A673 (cell line): ENCODE measurements around the gene MPPED2. TPM values are rescaled to one million over a fixed set of nuclear protein-coding genes. Genes with fewer than 3 reads are reported as not detected.

Experiments used
- BruUV-seq: library from RNA; stranded (reverse); fragments of 400-500 nt; replicated peaks from 2 replicates; lab custom pipeline; 2021; lab: Mats Ljungman, UMichigan
- CTCF ChIA-PET: fragments of 300-600 bp; sonication (Branson Sonifier 250); formaldehyde crosslinking; loops from one replicate; lab custom pipeline; 2022; ENCODE audit warnings: antibody characterized with exemption; lab: Charles Lee
- POLR2A ChIA-PET: fragments of 300-600 bp; sonication (Branson Sonifier 250); formaldehyde crosslinking; loops from one replicate; lab custom pipeline; 2022; ENCODE audit warnings: antibody characterized with exemption; ENCODE audit not compliant: low non-redundant PET; lab: Charles Lee
- DNase-seq: peaks from one replicate; pipeline ENCODE4 v3.0.0-alpha.2; 2015; ENCODE audit warnings: low spot score
- H3K27ac ChIP-seq: fragments of 200-600 bp; sonication (generic); 2 replicates; pipeline ENCODE4 v1.5.1; 2016; ENCODE audit warnings: mixed run types, low read depth, mild to moderate bottlenecking, mixed read lengths, antibody characterized with exemption, low read length; ENCODE audit not compliant: poor library complexity, severe bottlenecking
- H3K27me3 ChIP-seq: fragments of 200-600 bp; sonication (generic); replicated peaks from 2 replicates; pipeline ENCODE4 v1.6.1; 2017; ENCODE audit warnings: mixed run types, low read depth, mild to moderate bottlenecking, mixed read lengths, antibody characterized with exemption, low read length; ENCODE audit not compliant: insufficient read depth, poor library complexity
- H3K36me3 ChIP-seq: fragments of 200-600 bp; sonication (generic); 2 replicates; pipeline ENCODE4 v1.6.1; 2016; ENCODE audit warnings: mixed run types, mild to moderate bottlenecking, mixed read lengths, antibody characterized with exemption, low read length; ENCODE audit not compliant: insufficient read depth, poor library complexity, severe bottlenecking
- H3K4me1 ChIP-seq: fragments of 200-600 bp; sonication (generic); 2 replicates; pipeline ENCODE4 v1.6.1; 2017; ENCODE audit warnings: mixed run types, mild to moderate bottlenecking, mixed read lengths, antibody characterized with exemption, low read length; ENCODE audit not compliant: insufficient read depth, poor library complexity, severe bottlenecking
- H3K4me3 ChIP-seq: fragments of 200-600 bp; sonication (generic); 2 replicates; pipeline ENCODE4 v1.5.1; 2016; ENCODE audit warnings: low read depth, mixed run types, mild to moderate bottlenecking, mixed read lengths, low read length; ENCODE audit not compliant: poor library complexity, severe bottlenecking
- H3K9me3 ChIP-seq: fragments of 200-600 bp; sonication (generic); 2 replicates; pipeline ENCODE4 v1.6.1; 2016; ENCODE audit warnings: mixed run types, low read depth, mild to moderate bottlenecking, mixed read lengths, antibody characterized with exemption, low read length; ENCODE audit not compliant: poor library complexity, severe bottlenecking
- CTCF ChIP-seq: fragments of 300-800, 200-600 bp; sonication (generic); conservative IDR thresholded peaks from 2 replicates; pipeline ENCODE4 v1.5.1; 2017; ENCODE audit warnings: low read depth, mild to moderate bottlenecking, antibody characterized with exemption, low read length, moderate library complexity, mixed read lengths
- EZH2 ChIP-seq: fragments of 200-600 bp; sonication (generic); IDR thresholded peaks from 2 replicates; pipeline ENCODE4 v1.6.1; 2017; ENCODE audit warnings: borderline replicate concordance, low read depth, mild to moderate bottlenecking, mixed read lengths, antibody characterized with exemption, low read length; ENCODE audit not compliant: poor library complexity, severe bottlenecking
- intact Hi-C: fragments of 100-400 bp; cut with micrococcal nuclease; formaldehyde crosslinking; loops from one replicate; pipeline ENCODE4 v1.10.0; 2022; ENCODE audit not compliant: unreplicated experiment
- total RNA-seq: library from RNA; stranded (reverse); gene quantifications from 2 replicates; pipeline ENCODE4 v1.2.3, GENCODE V29; 2021

Gene MPPED2
- total RNA-seq, 1 experiment from 2014 or later: 2.0 TPM

- no peak for DNase-seq
- ChIA-PET CTCF (interaction anchor here (0.6 kb wide), 1 partner anchor 540 kb away, joined by 4 read pairs; no protein-coding TSS in a partner anchor), POLR2A (no interaction called here)
- no TSS peak for BruUV-seq
- Histone ChIP-seq H3K27ac (no peak overlapping the region), H3K27me3 (no peaks in the 10 kb centered on the region), H3K4me1 (no peaks in the 10 kb centered on the region), H3K36me3 (no peaks in the 10 kb centered on the region), H3K4me3 (no peak overlapping the region), H3K9me3 (no peaks in the 10 kb centered on the region)
- intact Hi-C loops: no loop called here
- no peak for TF ChIP-seq CTCF
- no peak for TF ChIP-seq EZH2
Measured at GRCh38 chr11:30377347-30377746, 208.8 kb downstream of the MPPED2 start.

- DNase-seq: no peak
- ChIA-PET POLR2A (no interaction called here), CTCF (no interaction called here)
- Histone ChIP-seq H3K9me3 (no peaks in the 10 kb centered on the region), H3K27ac (no peak overlapping the region), H3K4me3 (no peak overlapping the region), H3K27me3 (no peaks in the 10 kb centered on the region), H3K36me3 (no peaks in the 10 kb centered on the region), H3K4me1 (no peaks in the 10 kb centered on the region)
- no TSS peak for BruUV-seq
- no peak for TF ChIP-seq CTCF
- intact Hi-C loops: no loop called here
Measured at GRCh38 chr11:30370164-30370563, 216.0 kb downstream of the MPPED2 start.

GRCh38 chr11:30368394-30368793 is 217.8 kb downstream of the MPPED2 start:
- Histone ChIP-seq H3K4me1 (no peaks in the 10 kb centered on the region), H3K36me3 (no peaks in the 10 kb centered on the region), H3K27ac (no peak overlapping the region), H3K9me3 (no peaks in the 10 kb centered on the region), H3K4me3 (no peak overlapping the region), H3K27me3 (no peaks in the 10 kb centered on the region)
- TF ChIP-seq EZH2 (no peak), CTCF (no peak)
- no peak for DNase-seq
- ChIA-PET POLR2A (no interaction called here), CTCF (no interaction called here)
- intact Hi-C loops: no loop called here
- BruUV-seq: no TSS peak
